CD4-positive, alpha-beta T cell treated with Interferon gamma for 1 hour (primary cell): ENCODE measurements around the gene RELN.

ENCODE experiments used
- DNase-seq: peaks from one replicate; pipeline ENCODE4 v3.0.0-alpha.2; 2020

The RELN gene

GRCh38 chr7:103666326-103666725 lies 323.1 kb downstream of the RELN start:
- DNase-seq: no peak

GRCh38 chr7:103664577-103664976 lies 324.9 kb downstream of the RELN start:
- no peak for DNase-seq

GRCh38 chr7:103660455-103661371 lies 328.7 kb downstream of the RELN start:
- no peak for DNase-seq

GRCh38 chr7:103658055-103659005 lies 331.1 kb downstream of the RELN start:
- DNase-seq: no peak

GRCh38 chr7:103657474-103657894 lies 332.0 kb downstream of the RELN start:
- no peak for DNase-seq

- DNase-seq: no peak
Measured at GRCh38 chr7:103656221-103656620, 333.2 kb downstream of the RELN start.

GRCh38 chr7:103651593-103652377 lies 337.7 kb downstream of the RELN start:
- no peak for DNase-seq

GRCh38 chr7:103649052-103649451 lies 340.4 kb downstream of the RELN start:
- no peak for DNase-seq

- no peak for DNase-seq
Measured at GRCh38 chr7:103648135-103648534, 341.3 kb downstream of the RELN start.

GRCh38 chr7:103644319-103644718 lies 345.1 kb downstream of the RELN start:
- no peak for DNase-seq

- no peak for DNase-seq
Measured at GRCh38 chr7:103640031-103640779, 349.3 kb downstream of the RELN start.

GRCh38 chr7:103637726-103638125 lies 351.7 kb downstream of the RELN start:
- no peak for DNase-seq

- DNase-seq: no peak
Measured at GRCh38 chr7:103637094-103637493, 352.4 kb downstream of the RELN start.

GRCh38 chr7:103636153-103636552 lies 353.3 kb downstream of the RELN start:
- no peak for DNase-seq

- DNase-seq: no peak
Measured at GRCh38 chr7:103632972-103633371, 356.5 kb downstream of the RELN start.

GRCh38 chr7:103632005-103632639 lies 357.3 kb downstream of the RELN start:
- DNase-seq: no peak

- no peak for DNase-seq
Measured at GRCh38 chr7:103630318-103630717, 359.1 kb downstream of the RELN start.

GRCh38 chr7:103628742-103629141 lies 360.7 kb downstream of the RELN start:
- DNase-seq: no peak

GRCh38 chr7:103626776-103627175 lies 362.7 kb downstream of the RELN start:
- no peak for DNase-seq

GRCh38 chr7:103622274-103622673 lies 367.2 kb downstream of the RELN start:
- DNase-seq: no peak
